IPS-15b (cell line): ENCODE measurements around the gene DHRS13.
"Not testable (repeated sequence)": the region's sequence is repeated elsewhere in the genome, so short reads cannot be mapped to it uniquely, and the experiment has no call there.

Experiments used
- H3K27me3 ChIP-seq: one replicate; pipeline ENCODE4 v1.6.1; 2013; ENCODE audit warnings: low read length; ENCODE audit not compliant: control insufficient read depth, insufficient read depth
- H3K36me3 ChIP-seq: one replicate; pipeline ENCODE4 v1.6.1; 2013; ENCODE audit warnings: low read length; ENCODE audit not compliant: control insufficient read depth, insufficient read depth
- H3K4me1 ChIP-seq: one replicate; pipeline ENCODE4 v1.6.1; 2013; ENCODE audit warnings: mild to moderate bottlenecking, low read length; ENCODE audit not compliant: control insufficient read depth, insufficient read depth
- H3K4me3 ChIP-seq: one replicate; pipeline ENCODE4 v1.5.1; 2013; ENCODE audit warnings: low read depth, low read length
- H3K9ac ChIP-seq: one replicate; pipeline ENCODE4 v1.6.1; 2013; ENCODE audit warnings: low read depth, mild to moderate bottlenecking, low read length
- H3K9me3 ChIP-seq: one replicate; pipeline ENCODE4 v1.6.1; 2013; ENCODE audit warnings: mild to moderate bottlenecking, low read length; ENCODE audit not compliant: control insufficient read depth, insufficient read depth

The DHRS13 gene

GRCh38 chr17:28887871-28888471, 14.9 kb downstream of the DHRS13 start:
- peaks cover 3% of the 10 kb centered on the region for H3K4me1 ChIP-seq
- no peaks in the 10 kb centered on the region for H3K27me3 ChIP-seq
- H3K9ac ChIP-seq, result no peak overlapping the region
- H3K9me3 ChIP-seq, result no peaks in the 10 kb centered on the region
- no peak overlapping the region for H3K4me3 ChIP-seq
- H3K36me3 ChIP-seq, result peaks cover 8% of the 10 kb centered on the region

- H3K4me1 ChIP-seq, result peaks cover 3% of the 10 kb centered on the region
- peaks cover 10% of the 10 kb centered on the region for H3K36me3 ChIP-seq
- H3K9ac ChIP-seq, result no peak overlapping the region
- no peaks in the 10 kb centered on the region for H3K27me3 ChIP-seq
- no peak overlapping the region for H3K4me3 ChIP-seq
- no peaks in the 10 kb centered on the region for H3K9me3 ChIP-seq
These were observed 16.9 kb downstream of the DHRS13 start for GRCh38 chr17:28885951-28886350.

- peaks cover 15% of the 10 kb centered on the region for H3K36me3 ChIP-seq
- no peak overlapping the region for H3K9ac ChIP-seq
- H3K9me3 ChIP-seq, result no peaks in the 10 kb centered on the region
- H3K27me3 ChIP-seq, result no peaks in the 10 kb centered on the region
- H3K4me3 ChIP-seq, result no peak overlapping the region
- peaks cover 3% of the 10 kb centered on the region for H3K4me1 ChIP-seq
These were observed 17.5 kb downstream of the DHRS13 start for GRCh38 chr17:28885363-28885762.

- no peaks in the 10 kb centered on the region for H3K9me3 ChIP-seq
- H3K9ac ChIP-seq, result no peak overlapping the region
- no peaks in the 10 kb centered on the region for H3K27me3 ChIP-seq
- peaks cover 18% of the 10 kb centered on the region for H3K36me3 ChIP-seq
- no peak overlapping the region for H3K4me3 ChIP-seq
- H3K4me1 ChIP-seq, result peaks cover 3% of the 10 kb centered on the region
These were observed 18.7 kb downstream of the DHRS13 start for GRCh38 chr17:28883967-28884702.

GRCh38 chr17:28882154-28882895, 20.6 kb downstream of the DHRS13 start:
- no peaks in the 10 kb centered on the region for H3K27me3 ChIP-seq
- no peak overlapping the region for H3K4me3 ChIP-seq
- H3K9ac ChIP-seq, result no peak overlapping the region
- no peaks in the 10 kb centered on the region for H3K4me1 ChIP-seq
- H3K36me3 ChIP-seq, result peaks cover 18% of the 10 kb centered on the region
- H3K9me3 ChIP-seq, result no peaks in the 10 kb centered on the region

- H3K4me1 ChIP-seq, result no peaks in the 10 kb centered on the region
- H3K27me3 ChIP-seq, result no peaks in the 10 kb centered on the region
- H3K9me3 ChIP-seq, result no peaks in the 10 kb centered on the region
- H3K4me3 ChIP-seq, result no peak overlapping the region
- no peak overlapping the region for H3K9ac ChIP-seq
- H3K36me3 ChIP-seq, result peaks cover 18% of the 10 kb centered on the region
These were observed 21.3 kb downstream of the DHRS13 start for GRCh38 chr17:28881533-28882056.

GRCh38 chr17:28880572-28880945, 22.3 kb downstream of the DHRS13 start:
- Histone ChIP-seq H3K9ac (no peak overlapping the region), H3K4me1 (no peaks in the 10 kb centered on the region), H3K27me3 (no peaks in the 10 kb centered on the region), H3K4me3 (no peak overlapping the region), H3K9me3 (no peaks in the 10 kb centered on the region), H3K36me3 (peaks cover 18% of the 10 kb centered on the region)

- Histone ChIP-seq H3K9ac (no peak overlapping the region), H3K27me3 (no peaks in the 10 kb centered on the region), H3K4me3 (no peak overlapping the region), H3K9me3 (no peaks in the 10 kb centered on the region), H3K4me1 (no peaks in the 10 kb centered on the region), H3K36me3 (peaks cover 17% of the 10 kb centered on the region)
These were observed 22.9 kb downstream of the DHRS13 start for GRCh38 chr17:28879886-28880571.

GRCh38 chr17:28878981-28879380, 23.9 kb downstream of the DHRS13 start:
- H3K9ac ChIP-seq, result no peak overlapping the region
- H3K36me3 ChIP-seq, result peaks cover 13% of the 10 kb centered on the region
- no peak overlapping the region for H3K4me3 ChIP-seq
- no peaks in the 10 kb centered on the region for H3K4me1 ChIP-seq
- H3K27me3 ChIP-seq, result no peaks in the 10 kb centered on the region
- no peaks in the 10 kb centered on the region for H3K9me3 ChIP-seq

- Histone ChIP-seq H3K36me3 (peaks cover 10% of the 10 kb centered on the region), H3K4me3 (no peak overlapping the region), H3K27me3 (no peaks in the 10 kb centered on the region), H3K9me3 (no peaks in the 10 kb centered on the region), H3K9ac (no peak overlapping the region), H3K4me1 (no peaks in the 10 kb centered on the region)
These were observed 24.5 kb downstream of the DHRS13 start for GRCh38 chr17:28878158-28878910.

- not testable (repeated sequence) for H3K9me3 ChIP-seq, H3K27me3 ChIP-seq, H3K4me3 ChIP-seq, H3K4me1 ChIP-seq, H3K36me3 ChIP-seq, H3K9ac ChIP-seq
These were observed 25.6 kb downstream of the DHRS13 start for GRCh38 chr17:28877150-28877711.
